K562 (cell line): ENCODE measurements around the gene HDAC3. TPM values are rescaled to one million over a fixed set of nuclear protein-coding genes. Genes with fewer than 3 reads are reported as not detected.

ENCODE experiments used
- DACH1 ChIP-seq: fragments of 450-650 bp; IDR thresholded peaks from 2 replicates; pipeline ENCODE4 v1.6.1; 2018; ENCODE audit not compliant: partially characterized antibody
- DLX4 ChIP-seq: fragments of 250-450 bp; sonication (Bioruptor Pico); IDR thresholded peaks from 2 replicates; pipeline ENCODE4 v1.6.1; 2021; ENCODE audit warnings: mild to moderate bottlenecking
- EP400 ChIP-seq: fragments of 450-650 bp; IDR thresholded peaks from 2 replicates; pipeline ENCODE4 v1.6.1; 2017; ENCODE audit warnings: antibody characterized with exemption, mild to moderate bottlenecking, moderate library complexity
- FOXP1 ChIP-seq: sonication (generic); formaldehyde crosslinking; IDR thresholded peaks from 2 replicates; pipeline ENCODE4 v1.8.0; 2022; ENCODE audit warnings: mild to moderate bottlenecking, missing genetic modification reagents
- IRF2 ChIP-seq: sonication (generic); formaldehyde crosslinking; IDR thresholded peaks from 2 replicates; pipeline ENCODE4 v1.8.1; 2022; ENCODE audit warnings: mild to moderate bottlenecking, missing genetic modification reagents
- NFIC ChIP-seq: fragments of 450-650 bp; IDR thresholded peaks from 2 replicates; pipeline ENCODE4 v1.6.1; 2017; ENCODE audit warnings: mild to moderate bottlenecking, inconsistent platforms
- NR4A1 ChIP-seq, 2 experiments: fragments of 250-450 bp in 1 of 2; fragments of 450-650 bp in 1 of 2; sonication (Bioruptor Pico) in 1 of 2; IDR thresholded peaks; 2 replicates each; pipeline versions ENCODE4 v1.4.0 to v1.6.1; 2016 to 2020; ENCODE audit warnings: mild to moderate bottlenecking in 2 of 2, missing compliant biosample characterization in 1 of 2, missing genetic modification characterization in 1 of 2, moderate library complexity in 1 of 2
- POLR2B ChIP-seq: fragments of 450-650 bp; IDR thresholded peaks from 2 replicates; pipeline ENCODE4 v1.6.1; 2018; ENCODE audit warnings: low read depth; ENCODE audit not compliant: partially characterized antibody
- PREB ChIP-seq: sonication (generic); formaldehyde crosslinking; IDR thresholded peaks from 2 replicates; pipeline ENCODE4 v1.8.1; 2023; ENCODE audit warnings: mild to moderate bottlenecking, missing genetic modification reagents
- RAD51 ChIP-seq: fragments of 450-650 bp; IDR thresholded peaks from 2 replicates; pipeline ENCODE4 v1.7.1; 2016; ENCODE audit warnings: low read depth, mild to moderate bottlenecking, borderline replicate concordance
- RBM15 ChIP-seq: fragments of 200-400 bp; formaldehyde crosslinking; IDR thresholded peaks from 2 replicates; pipeline ENCODE4 v1.6.1; 2018; ENCODE audit warnings: mild to moderate bottlenecking, low read length, moderate library complexity; ENCODE audit not compliant: insufficient read depth
- RBM39 ChIP-seq: fragments of 200-400 bp; formaldehyde crosslinking; optimal IDR thresholded peaks from 2 replicates; pipeline ENCODE3; 2018; ENCODE audit warnings: low read depth, low read length
- REST ChIP-seq, 2 experiments: fragments of 450-650 bp; formaldehyde crosslinking in 1 of 2; IDR thresholded peaks; 2 replicates each; pipeline versions ENCODE4 v1.4.0 to v1.6.1; 2014 to 2020; ENCODE audit warnings: mild to moderate bottlenecking in 2 of 2, borderline replicate concordance in 1 of 2, low read depth in 1 of 2
- SAFB ChIP-seq: fragments of 200-400 bp; formaldehyde crosslinking; IDR thresholded peaks from 2 replicates; pipeline ENCODE4 v1.6.1; 2017; ENCODE audit warnings: low read depth, low read length, borderline replicate concordance
- TCF7L2 ChIP-seq: fragments of 150-350 bp; IDR thresholded peaks from 2 replicates; pipeline ENCODE4 v1.6.1; 2016; ENCODE audit warnings: low read depth, mild to moderate bottlenecking, low read length, moderate library complexity
- TSC22D4 ChIP-seq: fragments of 450-650 bp; IDR thresholded peaks from 2 replicates; pipeline ENCODE4 v1.6.1; 2016; ENCODE audit warnings: missing genetic modification characterization, missing biosample characterization, control low read depth
- YY1 ChIP-seq, 3 experiments: IDR thresholded peaks; 2 replicates each; pipeline ENCODE4 v1.6.1; 2011; ENCODE audit warnings: low read length in 2 of 3, mild to moderate bottlenecking in 2 of 3, moderate library complexity in 2 of 3, borderline replicate concordance in 1 of 3, control low read depth in 1 of 3, low read depth in 1 of 3; ENCODE audit not compliant: insufficient read depth in 3 of 3, insufficient replicate concordance in 2 of 3, control insufficient read depth in 1 of 3, insufficient read length in 1 of 3; ENCODE audit errors: extremely low read depth in 1 of 3
- ZNF133 ChIP-seq: fragments of 250-450 bp; sonication (Bioruptor Pico); IDR thresholded peaks from 2 replicates; pipeline ENCODE4 v1.4.0; 2020; ENCODE audit warnings: mild to moderate bottlenecking
- polyA plus RNA-seq, 8 experiments: library from polyadenylated mRNA; depleted of rRNA in 4 of 8; stranded (reverse) in 5 of 8; unstranded in 3 of 8; fragments of >200 nt; fragmentation: Nextera tagmentation in 2 of 8; fragmentation: Illumina TruSeq in 1 of 8; extraction: Ambion mirVana in 2 of 8; extraction: Trizol in 1 of 8; gene quantifications; 2 replicates each; pipeline versions ENCODE4 v1.2.1 to v1.2.3, GENCODE V29; 2011 to 2014; ENCODE audit warnings: inconsistent platforms in 1 of 8, missing spikeins in 1 of 8
- total RNA-seq, 7 experiments: library from RNA; depleted of rRNA in 6 of 7; stranded (reverse); fragments of >200 nt in 6 of 7; fragmentation: Illumina TruSeq in 2 of 7; extraction: Trizol in 2 of 7; gene quantifications; 2 replicates each; pipeline versions ENCODE4 v1.2.1 to v1.2.3, GENCODE V29; 2011 to 2021; ENCODE audit warnings: low replicate concordance in 1 of 7

Gene HDAC3
- total and polyA plus RNA-seq, 9 of the 15 experiments (the other 6 are each of a cell fraction or from before 2014, with no cell fraction given) = 89.7 to 191 (median 119) TPM

- TF ChIP-seq TCF7L2 (no peak), YY1 (IDR thresholded peaks at IDR 0.05; ENCODE audit: borderline replicate concordance in 1 of 3, control insufficient read depth in 1 of 3, extremely low read depth in 1 of 3, insufficient read depth in 3 of 3, insufficient read length in 1 of 3, insufficient replicate concordance in 2 of 3, low read depth in 1 of 3, low read length in 2 of 3) (no peak), EP400 (peak; percentile 49; the same call in 1 of the 2 replicates), REST (IDR thresholded peaks at IDR 0.05; ENCODE audit: borderline replicate concordance) (peak; percentile 98), REST (CRISPR knock-in tag; IDR thresholded peaks at IDR 0.05; ENCODE audit: low read depth) (peak; percentile 97), POLR2B (no peak), NR4A1 (CRISPR knock-in tag; IDR thresholded peaks at IDR 0.05) (no peak), NR4A1 (tag; IDR thresholded peaks at IDR 0.05) (no peak), DACH1 (no peak), RBM39 (no peak), NFIC (peak; percentile 50), PREB (no peak), RBM15 (no peak), IRF2 (no peak), TSC22D4 (no peak), DLX4 (CRISPR knock-in tag) (no peak), FOXP1 (CRISPR knock-in tag) (peak; percentile 62; the same call in 1 of the 2 replicates), RAD51 (no peak), SAFB (no peak), ZNF133 (CRISPR knock-in tag) (no peak)
These were observed 1.2 kb upstream of the HDAC3 start (continued) for GRCh38 chr5:141637767-141638419.
